ENCODE results near the gene UMODL1.

Gene UMODL1

GRCh38 chr21:42060166-42060565 is 11.0 kb upstream of the UMODL1 start:
- Histone ChIP-seq H3K27me3 (peaks cover 22% of the 10 kb centered on the region), H3K9me3 (no peaks in the 10 kb centered on the region), H3K36me3 (no peaks in the 10 kb centered on the region), H3K4me1 (no peaks in the 10 kb centered on the region), H3K4me3 (ENCODE audit: low read depth, low read length) (no peak overlapping the region)
- DNase-seq, result no peak
- no peak for TF ChIP-seq CTCF (IDR thresholded peaks at IDR 0.05; ENCODE audit: low read depth, low read length)

GRCh38 chr21:42061195-42061985 is 9.7 kb upstream of the UMODL1 start:
- no peak for DNase-seq
- TF ChIP-seq CTCF (IDR thresholded peaks at IDR 0.05; ENCODE audit: low read depth, low read length), result no peak
- Histone ChIP-seq H3K4me1 (no peaks in the 10 kb centered on the region), H3K27me3 (peaks cover 22% of the 10 kb centered on the region), H3K9me3 (no peaks in the 10 kb centered on the region), H3K4me3 (ENCODE audit: low read depth, low read length) (no peak overlapping the region), H3K36me3 (no peaks in the 10 kb centered on the region)

GRCh38 chr21:42061986-42062235 is 9.2 kb upstream of the UMODL1 start:
- Histone ChIP-seq H3K4me3 (ENCODE audit: low read depth, low read length) (no peak overlapping the region), H3K4me1 (no peaks in the 10 kb centered on the region)
- DNase-seq, result no peak

GRCh38 chr21:42062236-42063022 is 8.7 kb upstream of the UMODL1 start:
- DNase-seq, result no peak
- Histone ChIP-seq H3K27me3 (peaks cover 22% of the 10 kb centered on the region), H3K9me3 (no peaks in the 10 kb centered on the region), H3K4me1 (no peaks in the 10 kb centered on the region), H3K4me3 (ENCODE audit: low read depth, low read length) (no peak overlapping the region), H3K36me3 (no peaks in the 10 kb centered on the region)
- TF ChIP-seq CTCF (IDR thresholded peaks at IDR 0.05; ENCODE audit: low read depth, low read length), result no peak

More at GRCh38 chr21:42061986-42062235, 9.2 kb upstream of the UMODL1 start:
- Histone ChIP-seq H3K27me3 (peaks cover 22% of the 10 kb centered on the region), H3K9me3 (no peaks in the 10 kb centered on the region), H3K36me3 (no peaks in the 10 kb centered on the region)
- no peak for TF ChIP-seq CTCF (IDR thresholded peaks at IDR 0.05; ENCODE audit: low read depth, low read length)

- H3K4me1 ChIP-seq, result no peaks in the 10 kb centered on the region
- DNase-seq, result no peak
- no peak overlapping the region for H3K4me3 ChIP-seq (ENCODE audit: low read depth, low read length)
Measured at GRCh38 chr21:42063191-42063570, 7.9 kb upstream of the UMODL1 start.

More at GRCh38 chr21:42063191-42063570, 7.9 kb upstream of the UMODL1 start:
- TF ChIP-seq CTCF (IDR thresholded peaks at IDR 0.05; ENCODE audit: low read depth, low read length), result no peak
- Histone ChIP-seq H3K27me3 (peaks cover 22% of the 10 kb centered on the region), H3K9me3 (no peaks in the 10 kb centered on the region), H3K36me3 (no peaks in the 10 kb centered on the region)

All from BE2C (cell line).